ENCODE results near the gene CAMK2G.

DNA sequence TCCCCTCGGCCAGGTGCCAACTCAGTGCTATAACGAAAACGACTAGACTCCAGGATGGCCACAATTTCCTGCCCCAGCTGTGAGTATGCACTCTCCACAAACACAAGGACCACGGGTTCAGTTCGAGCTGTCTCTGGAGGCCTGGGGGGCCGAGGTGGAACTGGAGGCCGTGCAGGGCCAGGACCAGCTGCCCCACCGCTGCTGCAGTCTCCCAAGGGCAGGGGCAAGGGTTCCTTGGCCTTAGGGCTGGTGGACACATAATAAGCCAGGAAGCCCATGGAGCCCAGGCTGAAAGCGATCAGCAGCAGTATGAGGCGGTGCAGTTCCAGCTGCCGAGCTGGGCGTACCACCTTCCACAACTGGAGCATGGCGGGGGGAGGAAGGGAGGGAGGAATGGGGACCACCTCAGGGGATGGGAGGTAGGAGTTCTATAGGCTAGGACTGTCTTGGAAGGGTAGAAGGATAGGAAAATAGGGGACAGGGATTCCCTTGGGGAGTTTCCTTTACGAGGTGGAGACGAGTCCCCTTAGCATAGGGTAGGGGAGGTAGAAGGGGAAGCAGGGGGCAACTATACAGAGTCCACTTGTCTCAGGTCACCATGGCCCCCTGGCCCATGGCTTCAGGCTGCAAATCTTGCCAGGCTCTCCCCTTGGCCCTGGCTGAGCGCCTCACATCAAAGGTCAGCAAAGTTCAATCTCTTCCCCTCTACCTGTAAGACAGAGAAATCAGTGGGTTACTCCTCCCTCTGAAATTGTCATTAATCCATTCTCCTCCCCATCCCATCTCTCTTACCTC lies 66.1 kb downstream of the CAMK2G start:
- TF ChIP-seq, protein P1, sequence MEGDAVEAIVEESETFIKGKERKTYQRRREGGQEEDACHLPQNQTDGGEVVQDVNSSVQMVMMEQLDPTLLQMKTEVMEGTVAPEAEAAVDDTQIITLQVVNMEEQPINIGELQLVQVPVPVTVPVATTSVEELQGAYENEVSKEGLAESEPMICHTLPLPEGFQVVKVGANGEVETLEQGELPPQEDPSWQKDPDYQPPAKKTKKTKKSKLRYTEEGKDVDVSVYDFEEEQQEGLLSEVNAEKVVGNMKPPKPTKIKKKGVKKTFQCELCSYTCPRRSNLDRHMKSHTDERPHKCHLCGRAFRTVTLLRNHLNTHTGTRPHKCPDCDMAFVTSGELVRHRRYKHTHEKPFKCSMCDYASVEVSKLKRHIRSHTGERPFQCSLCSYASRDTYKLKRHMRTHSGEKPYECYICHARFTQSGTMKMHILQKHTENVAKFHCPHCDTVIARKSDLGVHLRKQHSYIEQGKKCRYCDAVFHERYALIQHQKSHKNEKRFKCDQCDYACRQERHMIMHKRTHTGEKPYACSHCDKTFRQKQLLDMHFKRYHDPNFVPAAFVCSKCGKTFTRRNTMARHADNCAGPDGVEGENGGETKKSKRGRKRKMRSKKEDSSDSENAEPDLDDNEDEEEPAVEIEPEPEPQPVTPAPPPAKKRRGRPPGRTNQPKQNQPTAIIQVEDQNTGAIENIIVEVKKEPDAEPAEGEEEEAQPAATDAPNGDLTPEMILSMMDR (conservative IDR thresholded peaks at IDR 0.05; ENCODE audit: low read depth in 2 of 2), result no peak
- TF ChIP-seq EZH2 (IDR thresholded peaks at IDR 0.05; ENCODE audit: low read depth, unreplicated experiment), result no peak
- no peak for TF ChIP-seq POLR2AphosphoS5 (IDR thresholded peaks at IDR 0.05; ENCODE audit: low read depth)
- no peak for TF ChIP-seq EZH2phosphoT487 (IDR thresholded peaks at IDR 0.05; ENCODE audit: unreplicated experiment)
- no peak for TF ChIP-seq ZNF114 (CRISPR knock-in tag; IDR thresholded peaks at IDR 0.05)
- TF ChIP-seq, protein P2, sequence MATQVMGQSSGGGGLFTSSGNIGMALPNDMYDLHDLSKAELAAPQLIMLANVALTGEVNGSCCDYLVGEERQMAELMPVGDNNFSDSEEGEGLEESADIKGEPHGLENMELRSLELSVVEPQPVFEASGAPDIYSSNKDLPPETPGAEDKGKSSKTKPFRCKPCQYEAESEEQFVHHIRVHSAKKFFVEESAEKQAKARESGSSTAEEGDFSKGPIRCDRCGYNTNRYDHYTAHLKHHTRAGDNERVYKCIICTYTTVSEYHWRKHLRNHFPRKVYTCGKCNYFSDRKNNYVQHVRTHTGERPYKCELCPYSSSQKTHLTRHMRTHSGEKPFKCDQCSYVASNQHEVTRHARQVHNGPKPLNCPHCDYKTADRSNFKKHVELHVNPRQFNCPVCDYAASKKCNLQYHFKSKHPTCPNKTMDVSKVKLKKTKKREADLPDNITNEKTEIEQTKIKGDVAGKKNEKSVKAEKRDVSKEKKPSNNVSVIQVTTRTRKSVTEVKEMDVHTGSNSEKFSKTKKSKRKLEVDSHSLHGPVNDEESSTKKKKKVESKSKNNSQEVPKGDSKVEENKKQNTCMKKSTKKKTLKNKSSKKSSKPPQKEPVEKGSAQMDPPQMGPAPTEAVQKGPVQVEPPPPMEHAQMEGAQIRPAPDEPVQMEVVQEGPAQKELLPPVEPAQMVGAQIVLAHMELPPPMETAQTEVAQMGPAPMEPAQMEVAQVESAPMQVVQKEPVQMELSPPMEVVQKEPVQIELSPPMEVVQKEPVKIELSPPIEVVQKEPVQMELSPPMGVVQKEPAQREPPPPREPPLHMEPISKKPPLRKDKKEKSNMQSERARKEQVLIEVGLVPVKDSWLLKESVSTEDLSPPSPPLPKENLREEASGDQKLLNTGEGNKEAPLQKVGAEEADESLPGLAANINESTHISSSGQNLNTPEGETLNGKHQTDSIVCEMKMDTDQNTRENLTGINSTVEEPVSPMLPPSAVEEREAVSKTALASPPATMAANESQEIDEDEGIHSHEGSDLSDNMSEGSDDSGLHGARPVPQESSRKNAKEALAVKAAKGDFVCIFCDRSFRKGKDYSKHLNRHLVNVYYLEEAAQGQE (IDR thresholded peaks at IDR 0.05; ENCODE audit: unreplicated experiment), result no peak

All from GM23338 (cell line).